CD4-positive, alpha-beta T cell (primary cell): Measurements from ENCODE around the gene KLHL11. TPM values are rescaled to one million over a fixed set of nuclear protein-coding genes. Genes with fewer than 3 reads are reported as not detected.

Experiments used
- ATAC-seq: fragments of 200-7000 bp; cut with Tn5 transposase; one replicate; pipeline ENCODE4 v1.10.0; 2022; ENCODE audit warnings: mild to moderate bottlenecking; ENCODE audit not compliant: poor library complexity
- CTCF ChIA-PET: fragments of 350-600 bp; sonication (Branson Sonifier 250); formaldehyde crosslinking; loops from one replicate; lab custom pipeline; 2021; ENCODE audit warnings: antibody characterized with exemption, inconsistent platforms; lab: Charles Lee
- POLR2A ChIA-PET: fragments of 350-600 bp; sonication (Branson Sonifier 250); formaldehyde crosslinking; loops from one replicate; lab custom pipeline; 2021; ENCODE audit warnings: antibody characterized with exemption, inconsistent platforms; lab: Charles Lee
- DNase-seq, 14 experiments: peaks; one replicate each; pipeline ENCODE4 v3.0.0-alpha.2; 2013 to 2020; ENCODE audit warnings: mixed read lengths in 2 of 14
- H3K27ac ChIP-seq, 2 donors: one replicate each; pipeline versions ENCODE4 v1.5.1 to v1.7.0; 2013; ENCODE audit warnings: low read length in 2 of 2, low read depth in 1 of 2, mild to moderate bottlenecking in 1 of 2
- H3K27me3 ChIP-seq, 2 experiments: 1 replicate in 1 of 2; 2 replicates in 1 of 2; pipeline versions ENCODE4 v1.6.1 to v1.7.0; 2013; ENCODE audit warnings: low read length in 2 of 2, control low read depth in 1 of 2, mild to moderate bottlenecking in 1 of 2, moderate library complexity in 1 of 2; ENCODE audit not compliant: insufficient read depth in 2 of 2, control insufficient read depth in 1 of 2
- H3K36me3 ChIP-seq: one replicate; pipeline ENCODE4 v1.6.1; 2013; ENCODE audit warnings: low read length, control low read depth; ENCODE audit not compliant: insufficient read depth
- H3K4me1 ChIP-seq: one replicate; pipeline ENCODE4 v1.6.1; 2013; ENCODE audit warnings: low read length, control low read depth; ENCODE audit not compliant: insufficient read depth
- H3K4me3 ChIP-seq: one replicate; pipeline ENCODE4 v1.5.1; 2013; ENCODE audit warnings: mild to moderate bottlenecking, low read length, moderate library complexity
- H3K9me3 ChIP-seq, 2 experiments: 1 replicate in 1 of 2; 2 replicates in 1 of 2; pipeline versions ENCODE4 v1.6.1 to v1.7.0; 2013; ENCODE audit warnings: low read length in 2 of 2, mild to moderate bottlenecking in 2 of 2, control low read depth in 1 of 2, moderate library complexity in 1 of 2; ENCODE audit not compliant: control insufficient read depth in 1 of 2, insufficient read depth in 1 of 2
- H3K27ac Mint-ChIP-seq: one replicate; pipeline ENCODE4 v1.8.0; 2020; ENCODE audit warnings: mixed read lengths
- H3K27me3 Mint-ChIP-seq: one replicate; pipeline ENCODE4 v1.8.0; 2021; ENCODE audit warnings: mixed read lengths
- H3K36me3 Mint-ChIP-seq: one replicate; pipeline ENCODE4 v1.8.0; 2021; ENCODE audit warnings: low read depth, mixed read lengths
- H3K4me1 Mint-ChIP-seq: one replicate; pipeline ENCODE4 v1.8.0; 2021; ENCODE audit warnings: low read depth, mixed read lengths
- H3K4me3 Mint-ChIP-seq: one replicate; pipeline ENCODE4 v1.8.0; 2020; ENCODE audit warnings: mild to moderate bottlenecking, mixed read lengths
- H3K9me3 Mint-ChIP-seq: one replicate; pipeline ENCODE4 v1.8.0; 2020; ENCODE audit warnings: mixed read lengths
- CTCF ChIP-seq: fragments of 200-600 bp; IDR thresholded peaks from one replicate; pipeline ENCODE4 v1.8.0; 2022; ENCODE audit warnings: antibody characterized with exemption, mild to moderate bottlenecking
- intact Hi-C, 2 experiments: fragments of 100-400 bp; cut with DNase I in 1 of 2; cut with micrococcal nuclease in 1 of 2; formaldehyde crosslinking; loops; one replicate each; pipeline versions ENCODE4 v1.15.1 to v1.9.0; 2023 to 2025; cut with DNase I, micrococcal nuclease
- polyA plus RNA-seq, 2 donors: library from polyadenylated mRNA; unstranded; fragments of 120-200 nt; gene quantifications; one replicate each; pipeline ENCODE4 v1.2.1, GENCODE V29; 2013
- total RNA-seq, 174 experiments: library from RNA in 2 of 174; stranded (reverse) in 2 of 174; gene quantifications; one replicate each; pipeline ENCODE4 v1.2.3 and lab custom pipeline; 2021 to 2026

Gene KLHL11
- total RNA-seq (10 to 100 TPM; 32.9 to 34.0 TPM), total RNA-seq (lab: John Stamatoyannopoulos, UW) (30.7 to 92.8 (median 45.1) reads per million in 172 experiments)
- polyA plus RNA-seq (2013, experiment 1 of 2) = 6.3 TPM
- polyA plus RNA-seq (2013, experiment 2 of 2) = 7.1 TPM

GRCh38 chr17:41864836-41865595 lies at the start of gene KLHL11:
KLHL11 (minus strand) TSS chr17:41865423; CDS start chr17:41865370, 53 bp downstream.
- Mint-ChIP-seq H3K36me3 (peaks cover 27% of the 10 kb centered on the region), H3K27me3 (no peaks in the 10 kb centered on the region), H3K4me1 (peaks cover 20% of the 10 kb centered on the region), H3K9me3 (no peaks in the 10 kb centered on the region), H3K4me3 (no peak within 1 kb of the TSS), H3K27ac (no peak within 1 kb of the TSS)
- Histone ChIP-seq H3K4me3 (peak within 1 kb of the TSS; percentile 95), H3K27me3 (no peaks in the 10 kb centered on the region), H3K36me3 (peaks cover 18% of the 10 kb centered on the region), H3K9me3 (no peaks in the 10 kb centered on the region), H3K27ac (peak within 1 kb of the TSS; percentile 79 to 87), H3K4me1 (peaks cover 46% of the 10 kb centered on the region)
- no peak for TF ChIP-seq CTCF
- ATAC-seq = peak; percentile 88
- ChIA-PET POLR2A (interaction anchor here (0.6 to 3.8 kb wide), 16 partner anchors 9 to 464 kb away, joined by 3 to 20 read pairs (median 4); partner anchors contain the start of genes ACLY, EIF1, NT5C3B and ODAD4), CTCF (interaction anchor here (1.0 to 3.0 kb wide), 3 partner anchors 54 to 202 kb away, joined by 3 to 15 read pairs (median 5); partner anchors contain the start of genes CNP and P3H4)
- DNase-seq = peak; percentile 79 to 95 (median 84)
- intact Hi-C loops = loop anchor here in 1 of 2 experiments (5.0 kb wide), 2 partner anchors 52 to 102 kb away; partner anchors contain the start of genes ACLY and CNP

- DNase-seq (no peak), ATAC-seq (no peak)
- Histone ChIP-seq H3K4me3 (no peak overlapping the region), H3K4me1 (peaks cover 40% of the 10 kb centered on the region), H3K27me3 (no peaks in the 10 kb centered on the region), H3K27ac (no peak overlapping the region), H3K36me3 (peaks cover 51% of the 10 kb centered on the region), H3K9me3 (no peaks in the 10 kb centered on the region)
- Mint-ChIP-seq H3K27ac (no peak overlapping the region), H3K4me3 (peak overlapping the region; percentile 77), H3K36me3 (peaks cover 34% of the 10 kb centered on the region), H3K9me3 (no peaks in the 10 kb centered on the region), H3K27me3 (no peaks in the 10 kb centered on the region), H3K4me1 (peaks cover 27% of the 10 kb centered on the region)
- intact Hi-C loops = loop anchor here in 1 of 2 experiments (5.0 kb wide), 2 partner anchors 48 to 102 kb away; partner anchors contain the start of genes DNAJC7 and KLHL11
- POLR2A ChIA-PET = interaction anchor here (1.0 kb wide), 1 partner anchor 15 kb away, joined by 3 read pairs; no protein-coding TSS in a partner anchor
- TF ChIP-seq CTCF = no peak
- CTCF ChIA-PET = no interaction called here
Observed at GRCh38 chr17:41915020-41915419, 49.8 kb upstream of the KLHL11 start.

- Histone ChIP-seq H3K9me3 (no peaks in the 10 kb centered on the region), H3K27me3 (no peaks in the 10 kb centered on the region), H3K4me3 (no peak overlapping the region), H3K27ac (no peak overlapping the region), H3K36me3 (peaks cover 57% of the 10 kb centered on the region), H3K4me1 (peaks cover 37% of the 10 kb centered on the region)
- DNase-seq (no peak), ATAC-seq (no peak)
- no peak overlapping the region for H3K27ac Mint-ChIP-seq
- ChIA-PET CTCF (no interaction called here), POLR2A (interaction anchor here (0.7 kb wide), 1 partner anchor 20 kb away, joined by 3 read pairs; no protein-coding TSS in a partner anchor)
- peaks cover 27% of the 10 kb centered on the region for H3K4me1 Mint-ChIP-seq
- H3K36me3 Mint-ChIP-seq = peaks cover 41% of the 10 kb centered on the region
- no peak overlapping the region for H3K4me3 Mint-ChIP-seq
- H3K9me3 Mint-ChIP-seq = no peaks in the 10 kb centered on the region
- H3K27me3 Mint-ChIP-seq = no peaks in the 10 kb centered on the region
- intact Hi-C loops = no loop called here
- TF ChIP-seq CTCF = no peak
Observed at GRCh38 chr17:41914358-41914766, 49.1 kb upstream of the KLHL11 start.
